Esophagus squamous epithelium (tissue), 4 donors: Measurements from ENCODE around the gene B9D1.

Experiments
- CTCF ChIP-seq, 6 experiments: fragments of 450-650 bp in 4 of 6; fragments of 200-600 bp in 2 of 6; sonication (generic) in 2 of 6; IDR thresholded peaks; one replicate each; pipeline ENCODE4 v1.5.1; 2016 to 2019; ENCODE audit warnings: antibody characterized with exemption in 6 of 6, mild to moderate bottlenecking in 4 of 6, moderate library complexity in 4 of 6
- POLR2A ChIP-seq, 4 donors: fragments of 450-650 bp; IDR thresholded peaks; one replicate each; pipeline ENCODE4 v1.6.1; 2017; ENCODE audit warnings: antibody characterized with exemption in 4 of 4, mild to moderate bottlenecking in 4 of 4, moderate library complexity in 3 of 4

GRCh38 chr17:19344311-19345066, 18.0 kb downstream of the B9D1 start:
- TF ChIP-seq CTCF (IDR thresholded peaks at IDR 0.05) (no peak), POLR2A (IDR thresholded peaks at IDR 0.05) (no peak)
